ENCODE data around the gene CREBRF. TPM values are rescaled to one million over a fixed set of nuclear protein-coding genes. Genes with fewer than 3 reads are reported as not detected.
A peak's percentile ranks its signal among the peaks of the same experiment; 100 is the strongest.

CREBRF gene
- total and polyA plus RNA-seq, 2 of the 8 experiments (the other 6 are each of a cell fraction or from before 2014, with no cell fraction given) = 1.2 to 4.7 TPM

- Histone ChIP-seq H2BK5ac (ENCODE audit: low read depth, low read length) (0 out of 2 replicates have a peak overlapping the region, but pooled peaks have one; percentile 48), H3K4me1 (replicated peaks in 1 of 4; ENCODE audit: control insufficient read depth in 3 of 4, insufficient read depth in 4 of 4, low read length in 3 of 4) (peaks cover 0 to 4% (median 0%) of the 10 kb centered on the region in 4 experiments; a peak in 1 of 7 replicates), H2AK5ac (ENCODE audit: low read depth, low read length) (no peak overlapping the region), H3K4me2 (ENCODE audit: insufficient read depth in 1 of 2, low read depth in 2 of 2, low read length in 2 of 2) (no peak overlapping the region), H3K4me3 (ENCODE audit: extremely low read depth in 1 of 4, insufficient read depth in 2 of 4, low read depth in 3 of 4, low read length in 4 of 4) (no peak overlapping the region), H3K79me2 (ENCODE audit: control insufficient read depth in 1 of 2, insufficient read depth in 2 of 2, low read length in 2 of 2) (no peaks in the 10 kb centered on the region), H3K23me2 (ENCODE audit: low read depth, low read length) (no peaks in the 10 kb centered on the region), H2AFZ (ENCODE audit: low read length) (no peak overlapping the region), H3K56ac (replicated peaks; ENCODE audit: insufficient read length, low read depth, low read length) (no peak overlapping the region), H3K79me1 (ENCODE audit: low read depth, low read length) (no peaks in the 10 kb centered on the region), H4K5ac (ENCODE audit: insufficient read length, low read depth, low read length) (no peak overlapping the region), H2BK120ac (replicated peaks; ENCODE audit: low read depth, low read length) (no peak overlapping the region), H3K27ac (ENCODE audit: low read depth, low read length) (no peak overlapping the region), H2BK12ac (ENCODE audit: low read depth, low read length) (no peak overlapping the region), H4K91ac (replicated peaks; ENCODE audit: insufficient read length, low read length) (no peak overlapping the region), H2BK20ac (ENCODE audit: low read length) (0 out of 2 replicates have a peak overlapping the region, but pooled peaks have one; percentile 34), H3K23ac (ENCODE audit: insufficient read length) (no peak overlapping the region), H4K20me1 (replicated peaks in 1 of 2; ENCODE audit: control insufficient read depth in 1 of 2, insufficient read depth in 2 of 2, low read length in 2 of 2) (no peaks in the 10 kb centered on the region), H3K36me3 (ENCODE audit: control insufficient read depth in 2 of 4, insufficient read depth in 4 of 4, low read length in 3 of 4) (no peaks in the 10 kb centered on the region), H2BK15ac (ENCODE audit: low read length) (peak overlapping the region; percentile 5; the same call in 1 of the 2 replicates), H3K18ac (ENCODE audit: extremely low read depth, low read length) (no peak overlapping the region), H3K4ac (replicated peaks; ENCODE audit: insufficient read length, low read depth, low read length) (no peak overlapping the region), H4K8ac (ENCODE audit: extremely low read depth, insufficient read depth, low read length) (no peak overlapping the region; the same call in 1 of the 2 replicates), H3K9ac (replicated peaks in 1 of 4; ENCODE audit: extremely low read depth in 1 of 4, low read depth in 3 of 4, low read length in 3 of 4) (no peak overlapping the region), H3K27me3 (replicated peaks in 1 of 4; ENCODE audit: control insufficient read depth in 3 of 4, extremely low read depth in 1 of 4, insufficient read depth in 3 of 4, low read length in 3 of 4) (no peaks in the 10 kb centered on the region), H3K9me3 (ENCODE audit: insufficient read depth in 2 of 2, low read depth in 1 of 2, low read length in 1 of 2) (no peaks in the 10 kb centered on the region), H3K14ac (ENCODE audit: insufficient read length) (no peak overlapping the region)
- WGBS, 2 experiments (ENCODE audit: extremely low coverage in 1 of 2, insufficient coverage in 1 of 2, insufficient read length in 1 of 2, insufficient replicate concordance in 2 of 2, low coverage in 1 of 2, low lambda C conversion rate in 2 of 2, missing lambda C conversion rate in 1 of 2) = 78% methylated on average over 11 of the region's 11 CpGs; no CpG with 5 or more reads in 1 of the 2 experiments
- ChIA-PET CTCF (ENCODE audit: partially characterized antibody) (interaction anchor here (0.7 to 6.2 kb wide), 14 partner anchors 9 to 177 kb away, joined by 3 to 44 read pairs (median 4); no protein-coding TSS in a partner anchor), POLR2A (ENCODE audit: partially characterized antibody) (no interaction called here)
- TF ChIP-seq RAD21 (IDR thresholded peaks at IDR 0.05 in 1 of 2, conservative IDR thresholded peaks at IDR 0.05 in 1 of 2; ENCODE audit: low read depth in 2 of 2, low read length in 2 of 2) = peak; percentile 12 to 36; a peak in 2 of 4 replicates
- no peak for TF ChIP-seq POU5F1 (IDR thresholded peaks at IDR 0.05; ENCODE audit: low read depth, low read length)
- TF ChIP-seq SRF (IDR thresholded peaks at IDR 0.05; ENCODE audit: low read depth, low read length) = no peak
- peak; percentile 43 to 46 (median 43) for TF ChIP-seq CTCF (IDR thresholded peaks at IDR 0.05; ENCODE audit: control extremely low read depth in 1 of 3, insufficient read depth in 1 of 3, low read depth in 1 of 3, low read length in 3 of 3)
- DNase-seq (ENCODE audit: low read depth in 1 of 2, low spot score in 2 of 2) (peak; percentile 19 to 59), FAIRE-seq (no peak)
Observed at GRCh38 chr5:173187054-173187743, 131.0 kb downstream of the CREBRF start.

Data from H1 (cell line).